ENCODE measurements around the gene TAS1R2.
A peak's percentile ranks its signal among the peaks of the same experiment; 100 is the strongest.
"Not testable (repeated sequence)": the region's sequence is repeated elsewhere in the genome, so short reads cannot be mapped to it uniquely, and the experiment has no call there.

TAS1R2 gene

DNA sequence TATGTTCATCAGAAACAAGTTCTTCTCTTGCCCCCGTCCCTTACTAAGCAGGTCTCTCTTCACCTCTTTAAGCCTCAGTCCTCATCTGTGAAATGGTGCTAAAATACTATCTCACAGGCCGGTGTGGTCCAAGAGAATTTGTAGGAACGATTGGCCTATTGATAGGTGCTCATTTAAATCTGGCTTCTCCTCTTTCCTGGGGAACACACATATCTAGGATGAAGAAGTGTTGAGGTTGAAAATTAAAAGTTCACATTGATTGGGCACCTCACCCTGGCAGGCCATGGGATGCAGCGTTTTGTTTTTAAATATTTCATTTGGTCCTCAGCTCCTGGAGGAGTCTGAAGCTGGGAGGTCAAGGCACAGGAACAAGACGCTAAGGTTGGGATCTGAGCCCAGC, 8.9 kb upstream of the TAS1R2 start:
- DNase-seq, result no peak

DNA sequence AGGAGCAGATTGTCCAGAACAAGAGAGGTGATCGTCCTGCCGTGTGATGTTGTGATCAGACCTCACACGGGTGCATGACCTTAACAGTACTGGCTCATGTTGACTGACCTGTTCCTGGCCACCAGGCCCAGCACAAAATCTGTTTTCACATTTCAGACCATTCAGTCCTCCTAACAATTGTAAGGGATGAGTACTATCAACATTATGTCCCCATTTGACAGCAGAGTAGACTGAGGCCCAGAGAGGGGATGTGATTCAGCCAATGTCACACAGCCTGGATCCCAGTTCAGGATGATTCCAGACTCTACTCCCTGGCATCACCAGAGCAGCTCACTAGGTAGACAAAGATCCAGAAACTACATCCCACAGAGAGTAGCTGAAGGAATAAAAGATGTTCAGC, 7.4 kb upstream of the TAS1R2 start:
- DNase-seq, result no peak

DNA sequence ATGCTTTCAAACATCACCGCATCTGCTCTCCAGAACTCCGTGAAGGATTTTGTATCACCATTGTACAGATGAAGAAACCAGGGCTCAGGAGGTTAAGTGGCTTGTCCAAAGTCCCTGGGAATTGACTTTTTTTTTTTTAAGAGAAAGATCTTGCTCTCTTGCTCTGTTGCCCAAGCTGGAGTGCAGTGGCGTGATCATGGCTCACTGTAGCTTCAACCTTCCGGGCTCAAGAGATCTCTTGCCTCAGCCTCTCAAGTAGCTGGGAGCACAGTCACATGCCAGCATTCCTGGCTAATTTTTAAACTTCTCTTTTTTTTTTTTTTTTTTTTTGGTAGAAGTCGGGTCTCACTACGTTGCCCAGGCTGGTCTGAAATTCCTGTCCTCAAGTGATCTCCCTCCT, 6.9 kb upstream of the TAS1R2 start:
- DNase-seq, result no peak

DNA sequence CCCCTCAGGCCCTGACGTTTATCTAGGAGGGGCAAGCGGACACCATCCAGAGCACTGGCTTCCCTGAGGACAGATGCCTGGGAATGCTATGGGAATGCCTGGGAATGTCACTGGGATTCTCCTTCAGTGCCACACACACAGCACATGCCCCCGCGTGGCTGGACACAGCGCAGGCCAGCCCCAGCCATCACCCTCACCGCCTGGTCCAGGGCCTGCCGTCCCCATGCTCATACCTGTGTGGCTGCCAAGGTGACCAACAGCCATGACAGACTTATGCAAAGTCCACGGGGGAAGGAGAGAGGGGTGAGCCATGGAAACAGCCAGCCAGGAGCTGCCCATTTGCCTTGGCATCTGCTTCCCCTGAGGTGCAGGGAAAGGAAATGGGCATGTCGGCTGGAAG, 5.7 kb upstream of the TAS1R2 start:
- no peak for DNase-seq

DNA sequence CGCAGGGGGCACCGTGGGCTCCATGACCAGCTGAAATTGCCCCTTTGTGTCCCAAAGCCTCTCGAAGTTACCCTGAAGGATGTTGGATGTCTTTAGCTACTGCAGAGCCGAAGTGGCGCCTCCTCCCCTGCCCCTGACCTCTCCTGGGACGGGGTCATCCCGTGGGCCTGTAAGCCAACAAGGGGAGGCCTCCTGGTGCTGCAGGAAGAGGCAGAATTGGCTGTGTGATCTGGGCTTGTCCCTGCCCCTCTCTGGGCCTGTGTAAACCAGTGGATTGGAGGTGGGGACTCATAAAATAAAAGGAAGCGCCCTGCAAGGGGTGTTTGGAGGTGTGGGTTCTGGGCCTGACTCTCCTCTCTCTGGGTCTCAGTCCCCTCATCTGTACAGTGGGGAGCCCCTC, 2.1 kb upstream of the TAS1R2 start:
- DNase-seq, result no peak

DNA sequence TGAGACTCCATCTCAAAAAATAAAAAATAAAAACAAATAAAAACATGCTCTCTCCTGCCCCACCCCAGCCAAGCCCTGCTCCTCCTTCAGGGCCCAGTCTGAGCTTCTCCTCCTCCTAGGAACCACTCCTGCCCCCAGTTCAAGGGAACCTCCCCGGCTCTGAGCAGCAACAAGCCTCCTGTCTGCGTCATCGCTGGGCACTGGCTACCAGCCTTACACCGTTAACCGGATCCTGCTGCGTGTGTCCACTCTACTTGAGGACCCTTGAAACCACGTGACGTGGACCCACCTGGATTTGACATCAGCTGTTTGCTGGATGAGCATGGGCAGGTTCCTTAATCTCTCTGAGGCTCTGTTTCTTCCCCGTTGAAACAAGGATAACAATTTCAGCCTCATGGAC, 1.6 kb upstream of the TAS1R2 start:
- no peak for DNase-seq

DNA sequence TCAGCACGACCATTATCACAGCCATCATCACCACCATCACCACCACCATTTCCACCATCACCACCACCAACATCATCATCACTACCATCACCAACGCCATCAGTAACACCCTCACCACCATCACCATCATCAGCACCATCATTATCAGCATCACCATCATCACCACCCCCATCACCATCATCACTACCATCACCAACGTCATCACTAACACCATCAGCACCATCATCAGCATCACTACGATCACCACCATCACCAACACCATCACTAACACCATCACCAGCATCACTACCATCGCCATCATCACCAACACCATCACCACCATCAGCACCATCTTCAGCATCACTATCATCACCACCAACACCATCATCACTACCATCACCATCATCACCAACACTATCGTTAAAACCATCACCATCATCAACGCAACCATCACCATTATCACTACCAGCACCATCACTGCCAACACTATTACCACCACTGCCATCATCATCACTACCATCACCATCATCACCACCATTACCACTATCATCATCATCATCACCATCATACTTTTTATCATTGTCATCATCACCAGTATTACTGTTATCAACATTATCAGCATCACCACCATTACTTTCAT, 1.3 kb downstream of the TAS1R2 start:
- no peak for DNase-seq

DNA sequence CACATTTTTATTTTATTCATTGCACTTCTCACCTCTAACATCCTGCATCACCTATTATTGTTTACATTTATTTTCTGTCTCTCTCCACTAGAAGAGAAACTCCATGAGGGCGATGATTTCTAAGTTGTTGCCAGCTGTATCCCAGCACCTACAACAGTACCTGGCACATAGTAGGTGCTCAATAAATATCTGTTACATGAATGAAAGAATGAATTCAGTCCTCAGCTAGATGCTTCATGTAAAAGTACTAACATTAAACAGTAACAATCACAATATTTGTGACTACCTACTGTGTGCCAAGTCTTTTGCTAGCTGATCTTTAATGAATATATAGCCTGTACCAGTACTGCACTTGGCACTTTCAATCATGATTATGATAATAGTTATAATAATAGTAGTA, 3.0 kb downstream of the TAS1R2 start:
- no peak for DNase-seq

DNA sequence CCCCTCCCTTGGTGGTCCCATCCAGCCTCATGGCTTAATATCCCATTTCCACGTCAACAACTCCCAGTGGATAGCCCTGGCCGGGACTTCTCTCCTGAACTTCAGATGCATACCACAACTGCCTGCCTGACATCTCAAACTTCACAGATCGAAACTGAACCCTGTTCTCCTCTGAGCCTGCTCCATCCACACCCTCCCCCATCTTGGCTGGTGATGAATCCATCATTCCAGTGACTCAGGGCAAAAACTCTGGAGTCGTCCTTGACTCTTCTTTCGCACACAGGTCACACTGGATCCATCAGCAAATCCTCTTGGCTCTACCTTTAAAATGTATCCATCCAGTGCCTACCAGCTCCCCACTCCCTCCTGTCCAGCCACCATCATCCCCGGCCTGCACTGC, 3.9 kb downstream of the TAS1R2 start:
- no peak for DNase-seq

DNA sequence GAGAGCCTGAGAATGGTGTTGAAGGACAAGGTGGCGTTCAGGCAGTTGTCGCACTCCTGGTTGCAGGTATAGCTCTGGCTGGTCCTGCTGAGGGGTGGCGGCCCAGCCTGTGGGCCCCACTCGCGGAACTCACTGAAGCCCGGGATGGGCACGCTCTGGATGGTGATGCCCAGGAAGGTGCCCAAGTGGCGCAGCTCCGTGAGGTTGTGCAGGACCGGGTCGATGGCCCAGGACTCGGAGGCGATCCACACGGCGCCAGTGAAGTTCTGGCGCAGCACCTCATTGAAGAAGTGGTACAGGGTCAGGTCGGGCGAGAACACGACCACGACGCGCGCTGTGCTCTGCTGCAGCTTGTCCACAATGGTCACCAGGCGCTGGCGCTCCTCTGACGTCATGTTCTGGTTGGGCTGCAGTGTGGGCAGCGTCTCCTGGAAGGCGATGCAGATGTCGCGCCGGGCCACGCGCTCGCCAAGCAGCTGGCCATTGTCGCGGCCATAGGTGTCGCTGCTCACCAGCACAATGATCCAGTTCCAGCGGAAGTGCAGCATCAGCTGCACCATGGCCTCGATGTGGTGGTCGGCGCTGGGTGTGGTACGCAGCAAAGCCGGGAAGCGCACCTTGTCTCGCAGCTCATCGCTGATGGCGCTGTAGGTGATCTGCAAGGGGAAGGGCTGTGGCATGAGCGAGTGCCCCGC, 5.0 kb downstream of the TAS1R2 start:
- no peak for DNase-seq

DNA sequence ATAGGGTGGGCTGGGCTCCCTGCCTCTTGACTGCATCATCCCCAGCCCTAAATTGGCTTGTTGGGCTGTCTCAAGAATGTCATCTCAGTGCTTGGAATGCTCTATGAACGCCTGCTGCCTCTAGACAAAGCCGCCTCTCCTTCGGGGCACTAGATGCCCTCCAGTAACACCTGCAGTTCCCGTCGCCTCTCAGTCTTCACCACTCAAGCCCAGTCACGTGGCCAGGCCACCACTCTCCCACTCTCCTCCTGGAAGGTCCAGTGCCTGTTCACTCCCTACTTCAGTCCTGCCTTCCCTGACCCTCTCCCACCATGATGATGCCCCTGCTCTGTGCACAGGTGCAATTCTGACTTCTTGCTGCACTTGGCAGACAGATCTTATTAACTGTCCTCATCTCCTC, 7.0 kb downstream of the TAS1R2 start:
- DNase-seq, result no peak

DNA sequence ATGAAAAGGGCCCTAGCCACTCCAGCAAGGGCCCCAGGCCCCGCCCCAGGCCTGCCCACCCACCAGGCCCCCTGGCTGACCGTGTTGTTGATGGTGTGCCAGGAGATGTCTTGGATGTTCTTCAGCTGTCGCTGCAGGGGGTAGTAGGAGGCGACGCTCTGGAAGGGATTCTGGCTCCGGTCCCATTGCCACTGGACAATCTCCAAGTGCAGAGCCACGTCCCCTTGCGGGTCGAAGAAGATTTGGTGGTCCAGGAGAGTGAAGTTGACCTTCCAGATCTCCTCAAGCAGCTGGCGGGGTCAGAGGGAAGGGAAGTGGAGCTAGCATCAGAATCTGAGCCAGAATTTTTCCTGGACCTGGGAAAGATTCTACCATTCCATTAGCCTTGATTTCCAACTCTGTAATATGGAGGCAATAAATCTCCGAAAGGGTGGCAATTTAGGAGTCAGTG, 10.2 kb downstream of the TAS1R2 start:
- DNase-seq, result no peak

DNA sequence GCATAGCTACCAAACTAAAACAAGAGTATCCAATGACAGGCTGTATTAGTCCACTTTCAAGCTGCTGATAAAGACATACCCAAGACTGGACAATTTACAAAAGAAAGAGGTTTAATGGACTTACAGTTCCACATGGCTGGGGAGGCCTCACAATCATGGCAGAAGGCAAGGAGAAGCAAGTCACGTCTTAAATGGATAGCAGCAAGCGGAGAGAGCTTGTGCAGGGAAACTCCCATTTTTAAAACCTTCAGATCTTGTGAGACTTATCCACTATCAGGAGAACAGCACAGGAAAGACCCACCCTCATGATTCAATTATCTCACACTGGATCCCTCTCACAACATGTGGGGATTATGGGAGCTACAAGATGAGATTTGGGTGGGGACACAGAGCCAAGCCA, 11.7 kb downstream of the TAS1R2 start:
- DNase-seq, result not testable (repeated sequence)

DNA sequence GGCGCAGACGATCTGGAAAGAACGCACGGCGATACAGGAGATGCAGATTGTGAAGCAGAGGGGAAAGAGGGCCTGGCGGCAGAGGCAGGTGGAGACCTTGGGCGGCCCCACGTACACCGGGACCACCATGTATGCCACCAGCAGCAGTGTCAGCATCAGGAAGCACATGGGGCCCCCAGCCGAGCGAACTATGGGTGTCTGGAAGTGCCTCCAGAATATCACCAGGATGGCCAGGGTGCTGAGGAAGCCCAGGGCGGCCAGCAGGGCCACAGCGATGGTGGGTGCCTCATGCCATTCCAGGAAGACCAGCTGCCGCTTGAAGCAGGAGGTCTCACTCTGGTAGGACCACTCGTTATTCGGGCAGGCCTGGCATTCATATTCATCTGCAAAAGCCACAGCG, 19.3 kb downstream of the TAS1R2 start:
- no peak for DNase-seq

DNA sequence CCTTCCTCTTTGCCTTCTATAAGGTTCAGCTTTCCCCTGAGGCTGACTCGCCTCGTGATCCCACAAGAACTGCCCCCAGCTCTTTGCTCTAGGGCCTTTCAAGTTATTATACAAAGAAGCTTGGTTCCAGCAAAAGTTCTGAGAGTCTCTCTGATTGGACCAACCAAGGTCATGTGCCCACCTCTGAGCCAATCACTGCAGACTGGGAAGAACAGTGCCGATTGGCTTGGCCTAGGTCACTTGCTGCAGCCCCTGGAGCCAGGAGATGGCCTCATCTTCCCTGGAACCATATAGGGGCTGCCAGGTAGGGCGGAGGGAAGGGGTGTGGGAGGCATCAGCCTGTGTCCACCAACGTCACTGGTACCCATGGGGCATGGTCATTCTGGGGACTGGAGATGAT, 22.8 kb downstream of the TAS1R2 start:
- no peak for DNase-seq

DNA sequence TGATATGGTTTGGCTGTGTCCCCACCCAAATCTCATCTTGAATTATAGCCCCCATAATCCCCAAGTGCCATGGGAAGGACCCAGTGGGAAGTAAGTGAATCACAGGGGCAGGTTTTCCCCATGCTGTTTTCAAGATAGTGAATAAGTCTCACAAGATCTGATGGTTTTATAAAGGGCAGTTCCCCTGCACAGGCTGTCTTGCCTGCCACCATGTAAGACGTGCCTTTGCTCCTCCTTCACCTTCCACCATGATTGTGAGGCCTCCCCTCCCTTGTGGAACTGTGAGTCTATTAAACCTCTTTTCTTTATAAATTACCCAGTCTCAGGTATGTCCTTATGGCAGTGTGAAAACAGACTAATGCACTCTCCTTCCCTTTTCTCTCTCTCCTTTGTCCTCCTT, 27.1 kb downstream of the TAS1R2 start:
- not testable (repeated sequence) for DNase-seq

DNA sequence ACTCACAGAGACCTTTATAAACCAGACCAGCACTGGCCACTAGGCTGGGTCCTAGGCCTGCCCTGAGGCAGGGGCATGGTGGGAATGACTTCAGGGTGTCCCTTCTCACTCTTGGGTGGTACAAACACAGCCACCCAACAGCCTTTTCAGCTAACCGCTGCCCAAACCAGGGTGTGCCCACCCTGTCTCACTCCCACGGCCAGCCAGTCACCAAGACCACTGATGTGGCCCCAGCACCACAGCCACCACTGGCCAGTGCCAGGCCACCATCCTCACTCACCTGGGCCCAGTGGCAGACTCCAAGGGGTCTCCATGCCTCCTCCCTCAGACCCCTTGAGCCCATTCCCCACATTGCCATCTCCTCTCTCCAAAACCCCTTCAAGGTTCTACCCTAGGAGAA, 27.8 kb downstream of the TAS1R2 start:
- no peak for DNase-seq

DNA sequence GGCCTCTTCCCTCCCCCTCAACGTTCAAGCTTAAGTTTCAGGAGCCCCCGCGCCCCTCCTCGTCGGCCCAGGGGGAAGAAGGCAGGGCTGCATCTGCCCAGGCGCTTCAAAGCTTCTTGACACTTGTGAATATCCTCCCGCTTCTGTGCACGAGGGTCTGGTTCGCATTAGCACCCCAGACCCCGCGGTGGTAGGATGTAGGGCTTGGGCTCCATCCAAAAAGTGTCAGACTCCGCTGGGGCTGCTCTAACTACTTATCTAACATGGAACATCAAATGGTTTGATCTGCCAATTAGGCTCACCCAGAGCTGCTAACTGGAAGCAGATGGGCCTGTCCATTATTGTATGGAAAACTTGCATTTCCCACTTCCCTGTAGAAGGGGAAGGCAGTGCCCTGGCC, 28.9 kb downstream of the TAS1R2 start:
- DNase-seq, result no peak

DNA sequence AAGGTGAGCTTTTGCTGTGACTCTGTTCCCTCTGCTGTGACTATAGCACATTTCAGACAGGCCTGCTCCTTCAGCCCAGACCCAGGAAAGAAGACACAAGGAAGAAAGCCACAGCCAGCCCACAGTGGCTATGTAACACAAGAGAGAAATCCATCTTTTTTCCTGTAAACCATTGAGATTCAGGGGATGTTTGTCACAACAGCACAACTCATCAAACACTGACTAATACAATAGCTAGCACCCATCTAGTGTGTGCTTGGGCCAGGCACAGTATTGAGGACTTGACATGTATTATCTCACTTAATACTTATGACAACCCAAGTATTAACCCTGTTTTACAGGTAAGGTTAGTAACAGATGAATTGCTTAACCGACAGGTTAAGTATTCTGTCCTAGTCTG, 29.8 kb downstream of the TAS1R2 start:
- no peak for DNase-seq

DNA sequence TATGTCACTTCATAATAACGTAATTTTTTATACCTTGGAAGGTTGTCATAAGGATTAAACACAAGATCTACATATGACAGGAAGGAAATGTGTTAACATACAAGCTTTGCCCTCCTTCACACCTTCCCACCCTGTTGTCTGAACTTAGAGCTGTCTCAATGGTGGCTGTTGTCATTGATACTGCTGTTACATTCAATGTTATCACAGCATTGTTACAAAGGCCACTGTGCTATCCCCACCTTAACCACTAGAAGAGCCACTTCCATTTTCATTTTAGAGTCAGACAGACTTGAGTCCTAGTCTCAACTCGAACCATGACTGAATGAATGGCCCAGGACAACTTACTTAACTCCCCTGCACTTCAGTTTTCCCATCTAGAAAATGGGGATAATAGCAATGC, 31.2 kb downstream of the TAS1R2 start:
- peak; percentile 1 for DNase-seq

DNA sequence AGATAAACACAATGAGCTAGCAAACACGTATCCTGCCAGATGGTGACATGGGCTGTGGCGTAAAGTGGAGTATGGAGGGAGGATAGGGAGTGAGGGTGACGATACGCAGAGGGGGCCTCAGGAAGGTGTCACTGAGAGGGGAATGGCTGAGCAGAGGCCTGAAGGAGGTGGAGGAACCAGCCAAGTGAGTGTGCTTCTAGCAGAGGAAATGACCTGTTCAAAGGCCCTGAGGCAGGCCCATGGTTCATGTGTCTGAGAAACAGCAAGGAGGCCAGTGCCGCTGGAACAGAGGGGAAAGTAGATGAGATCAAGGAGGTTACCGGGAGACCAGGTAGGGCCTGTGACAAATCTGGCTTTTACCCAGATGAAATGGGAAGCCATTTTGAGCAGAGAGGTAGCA, 36.0 kb downstream of the TAS1R2 start:
- no peak for DNase-seq

DNA sequence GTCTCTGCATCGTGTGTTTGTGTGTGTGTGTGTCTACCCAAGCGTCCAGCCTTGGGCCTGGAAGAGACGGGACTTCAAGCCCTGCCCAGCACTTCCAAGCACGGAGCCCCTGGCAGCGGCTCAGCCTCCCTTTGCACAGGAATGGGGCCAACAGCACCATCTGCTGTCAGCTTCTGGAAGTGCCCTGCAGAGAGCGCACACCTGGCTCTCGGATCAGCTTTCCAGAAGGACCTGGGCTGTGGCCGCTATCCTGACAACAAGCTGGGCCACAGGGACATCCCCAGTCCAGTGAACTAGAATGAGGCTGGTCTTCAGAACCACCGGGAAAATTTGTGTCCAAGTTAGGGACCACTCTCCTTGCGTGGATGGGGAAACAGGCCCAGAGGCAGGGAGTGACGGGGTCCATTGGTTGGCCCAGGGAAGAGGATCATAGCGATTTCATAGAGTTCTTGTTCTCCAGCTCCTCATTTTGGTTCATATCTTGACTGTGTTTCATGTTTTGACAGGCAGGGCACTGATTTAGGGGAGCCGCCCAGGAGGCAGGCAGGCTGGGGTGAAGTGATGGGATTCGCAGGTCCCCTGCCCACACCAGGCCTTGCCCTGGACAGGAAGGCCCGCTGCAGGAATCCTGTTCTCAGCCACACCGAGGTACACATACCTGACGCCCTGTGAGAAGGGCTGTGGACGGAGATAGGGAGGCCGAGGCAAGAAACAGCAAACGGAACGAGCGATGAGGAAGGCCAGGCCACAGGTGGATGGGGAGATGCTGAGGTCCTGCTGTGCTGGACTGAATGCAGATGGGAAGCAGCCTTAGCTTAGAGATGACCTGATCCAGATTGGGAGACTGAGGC, 38.4 kb downstream of the TAS1R2 start:
- DNase-seq, result peak; percentile 47

DNA sequence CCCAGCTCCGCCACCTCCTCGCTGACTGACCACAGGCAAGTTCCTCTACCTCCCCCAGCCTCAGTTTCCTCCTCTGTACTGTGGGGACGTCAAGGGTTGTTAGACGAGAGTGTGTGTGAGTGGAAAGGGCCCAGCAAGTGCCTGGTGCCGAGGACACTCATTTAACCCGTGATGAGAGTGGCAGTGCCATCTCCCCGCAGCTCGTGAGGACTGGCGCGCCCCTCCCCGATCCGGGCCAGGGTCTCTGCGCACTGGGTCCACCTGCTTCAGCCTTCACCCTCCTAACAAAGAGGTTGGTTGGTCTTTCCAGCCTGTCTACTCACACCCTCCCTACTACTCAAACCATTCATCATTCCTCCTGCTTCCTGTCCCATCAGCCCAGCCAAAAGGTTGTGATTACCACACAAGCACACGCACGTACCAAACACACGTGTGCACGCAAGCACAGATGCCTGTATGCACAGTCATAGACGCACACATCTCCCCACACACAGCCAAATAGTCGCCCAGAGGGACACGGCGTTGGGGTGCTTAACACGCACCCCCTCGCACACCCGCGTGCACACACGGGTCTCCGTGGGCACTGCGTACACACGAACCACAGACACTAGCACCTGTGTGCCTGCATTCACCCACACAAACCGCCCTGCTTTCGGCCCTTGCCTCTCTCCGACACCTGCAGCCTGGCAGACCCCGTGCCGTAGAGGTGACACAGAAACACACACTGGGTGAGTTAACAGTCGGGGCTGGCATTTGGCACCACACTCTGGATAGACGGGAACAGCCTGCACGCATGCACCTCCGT, 39.3 kb downstream of the TAS1R2 start:
- no peak for DNase-seq
